Tongue (tissue), 2 donors: ENCODE data around the gene CHCHD6. TPM values are rescaled to one million over a fixed set of nuclear protein-coding genes. Genes with fewer than 3 reads are reported as not detected.

Source experiments
- DNase-seq: peaks from one replicate; pipeline ENCODE4 v3.0.0-alpha.2; 2015
- total RNA-seq: library from RNA; depleted of rRNA; stranded (reverse); fragments of >200 nt; gene quantifications from one replicate; pipeline ENCODE4 v1.2.3, GENCODE V29; 2014

The CHCHD6 gene
- total RNA-seq, 1 donor from 2014 or later = 4.8 TPM

GRCh38 chr3:126941721-126942270 is 237.8 kb downstream of the CHCHD6 start:
- DNase-seq = no peak

GRCh38 chr3:126944089-126944965 is 240.3 kb downstream of the CHCHD6 start:
- DNase-seq = no peak

DNA sequence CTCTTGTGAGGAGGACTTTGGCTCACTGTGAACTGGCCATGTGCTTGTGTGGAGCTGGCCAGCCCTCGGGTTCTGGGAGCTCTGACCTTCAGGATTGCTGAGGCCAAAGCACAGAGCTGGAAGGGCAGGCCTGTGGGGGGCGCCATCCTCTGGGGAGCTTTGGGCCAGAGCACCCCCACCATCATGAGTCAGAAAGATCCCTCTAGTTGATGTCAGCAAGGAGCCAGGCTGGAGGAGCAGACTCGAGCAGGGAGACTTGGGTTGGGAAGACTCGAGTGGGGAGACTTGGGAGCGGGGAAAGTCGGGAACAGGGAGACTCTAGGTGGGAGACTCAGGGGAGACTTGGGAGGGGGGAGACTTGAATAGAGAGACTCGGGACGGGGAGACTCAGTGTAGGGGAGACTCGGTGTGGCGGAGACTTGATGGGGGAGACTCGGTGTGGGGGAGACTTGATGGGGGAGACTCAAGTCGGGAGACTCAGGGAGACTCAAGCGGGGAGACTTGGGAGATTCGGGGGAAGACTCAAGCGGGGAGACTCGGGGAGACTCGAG is 241.2 kb downstream of the CHCHD6 start:
- no peak for DNase-seq

- no peak for DNase-seq
These were observed 241.9 kb downstream of the CHCHD6 start for GRCh38 chr3:126945891-126946290.

DNA sequence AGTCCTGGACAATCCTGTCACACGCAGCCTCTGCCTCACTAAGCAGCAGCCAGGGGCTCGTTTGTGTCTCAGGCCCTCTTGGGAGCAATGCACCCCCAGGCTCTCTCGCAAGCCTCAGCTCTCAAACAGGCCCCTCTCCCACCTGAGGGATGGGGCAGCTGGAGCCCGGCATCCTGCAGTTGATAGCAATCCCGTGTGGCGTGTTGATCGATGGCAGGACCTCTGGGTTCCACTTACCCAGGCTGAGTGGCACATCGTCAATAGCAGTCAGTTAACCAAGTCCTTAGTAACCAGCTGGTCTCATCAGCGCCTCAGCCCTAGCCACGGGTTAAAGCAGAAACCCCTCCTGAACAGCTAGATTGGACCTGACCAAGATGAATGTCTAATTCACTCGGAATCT is 242.4 kb downstream of the CHCHD6 start:
- no peak for DNase-seq

GRCh38 chr3:126947429-126947828 is 243.4 kb downstream of the CHCHD6 start:
- no peak for DNase-seq

DNA sequence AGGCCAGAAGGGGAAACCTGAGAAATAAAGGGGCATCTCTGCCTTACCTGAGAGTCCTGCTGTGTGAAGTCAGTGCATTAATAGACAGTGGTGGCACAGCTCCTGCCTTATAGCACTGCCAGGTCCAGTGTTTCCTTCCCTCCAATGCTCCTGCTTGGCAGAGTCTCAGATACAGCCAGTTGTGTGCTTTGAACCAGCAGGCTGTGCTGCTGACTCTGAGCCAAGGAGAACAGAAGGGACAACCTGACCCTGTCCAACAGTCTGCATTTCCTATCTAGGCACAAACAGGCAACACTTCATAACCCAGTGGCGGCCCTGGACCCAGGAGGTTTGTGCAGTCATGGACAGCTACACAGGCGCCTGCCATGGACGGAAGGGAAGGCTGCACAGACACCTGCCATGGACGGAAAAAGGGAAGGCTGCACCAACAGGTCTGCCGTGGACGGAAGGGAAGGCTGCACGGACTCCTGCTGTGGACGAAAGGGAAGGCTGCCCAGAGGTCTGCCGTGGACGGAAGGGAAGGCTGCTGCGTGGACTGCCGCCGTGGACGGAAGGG is 245.0 kb downstream of the CHCHD6 start:
- no peak for DNase-seq

GRCh38 chr3:126951561-126951960 is 247.5 kb downstream of the CHCHD6 start:
- no peak for DNase-seq

- no peak for DNase-seq
These were observed 248.4 kb downstream of the CHCHD6 start for GRCh38 chr3:126952261-126952982.

- DNase-seq = no peak
These were observed 249.1 kb downstream of the CHCHD6 start for GRCh38 chr3:126952983-126953660.

DNA sequence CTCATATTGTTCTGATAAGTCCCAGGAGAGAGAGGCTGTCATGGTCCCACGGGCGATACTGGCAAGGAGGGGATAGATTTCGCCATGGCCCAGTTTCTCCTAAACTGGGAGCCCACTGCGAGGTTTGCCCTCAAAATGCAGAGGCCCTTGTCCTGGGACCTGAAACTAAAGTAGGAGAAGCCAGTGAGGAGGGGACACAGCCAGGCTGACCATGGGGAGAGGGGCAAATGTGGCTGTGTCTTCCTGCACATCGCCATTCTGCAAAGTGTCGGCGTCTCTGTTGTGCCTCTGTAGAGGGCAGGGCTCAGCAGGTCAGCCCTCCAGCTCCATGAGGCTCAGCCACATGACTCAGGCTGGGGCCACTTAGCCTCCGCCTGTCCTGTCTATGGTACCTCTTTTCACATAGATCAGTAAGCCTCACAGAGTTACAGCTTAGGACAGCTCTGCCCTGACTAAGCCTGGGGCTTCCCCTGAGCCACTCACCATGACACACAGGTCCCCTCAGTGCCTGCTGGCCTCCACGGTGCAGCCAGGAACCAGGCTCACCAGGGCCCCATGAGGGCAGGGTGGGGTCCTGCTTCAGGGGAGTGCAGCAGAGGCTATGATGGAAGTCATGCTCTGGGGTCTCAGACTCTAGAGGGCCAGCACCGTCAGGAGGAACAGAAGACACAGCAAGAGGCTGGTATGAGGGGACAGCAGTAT is 250.3 kb downstream of the CHCHD6 start:
- no peak for DNase-seq

DNA sequence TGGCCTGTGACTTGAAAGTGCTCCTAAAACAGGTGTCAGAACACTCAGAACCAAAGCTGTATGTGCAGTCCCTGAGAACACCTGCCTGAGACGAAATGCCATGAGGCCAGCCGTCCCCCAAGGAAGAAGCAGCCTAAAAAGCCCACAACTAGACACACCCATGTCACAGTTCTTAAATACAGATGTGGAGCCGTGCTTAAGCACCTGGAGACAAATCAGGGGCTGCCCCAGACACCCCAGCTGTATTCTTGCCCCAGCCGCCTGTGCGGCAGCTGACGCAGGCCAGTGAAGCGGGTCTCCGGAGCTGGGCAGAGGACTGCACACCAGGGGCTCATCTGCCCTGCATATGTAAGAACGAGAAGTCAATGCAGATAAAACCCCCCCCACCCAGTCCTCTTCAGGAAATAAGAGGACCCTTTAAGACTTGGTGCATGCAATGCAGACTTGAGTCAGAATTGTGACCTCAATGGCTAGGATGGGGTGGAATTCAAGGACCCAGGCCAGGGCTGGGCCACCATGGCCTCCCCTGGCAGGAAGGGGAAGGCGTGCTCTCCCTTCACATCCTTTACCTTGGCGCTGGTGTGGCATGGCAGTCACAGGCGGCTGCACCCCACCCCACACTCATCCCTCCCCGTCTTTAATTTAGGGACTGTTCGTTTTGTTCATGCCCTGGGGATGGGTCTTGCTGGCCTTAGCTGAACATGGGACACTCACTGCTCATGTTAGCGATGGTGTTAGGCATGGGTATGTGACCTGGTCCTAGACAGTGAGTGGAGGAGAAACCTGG is 251.2 kb downstream of the CHCHD6 start:
- no peak for DNase-seq

DNA sequence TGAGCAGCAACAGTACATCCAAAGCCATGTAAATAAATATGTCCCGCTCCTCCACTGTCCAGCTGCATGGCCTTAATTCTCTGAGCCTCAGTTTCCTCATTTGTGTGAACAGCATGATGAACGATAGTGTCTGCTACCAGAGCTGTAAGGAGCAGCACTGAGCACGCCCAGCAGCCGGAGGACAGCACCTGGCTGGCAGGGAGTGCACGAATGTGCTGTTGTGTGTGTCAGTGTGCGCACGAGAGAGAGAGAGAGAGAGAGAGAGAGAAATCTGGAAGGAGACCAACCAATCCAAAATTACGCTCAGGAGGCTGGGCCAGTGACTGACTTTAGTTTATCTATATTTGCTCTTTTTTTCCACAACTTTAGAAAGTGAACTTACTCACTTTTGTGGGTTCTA is 252.3 kb downstream of the CHCHD6 start:
- DNase-seq = peak; percentile 49

GRCh38 chr3:126956866-126957650 is 253.0 kb downstream of the CHCHD6 start:
- peak; percentile 46 for DNase-seq

GRCh38 chr3:126957776-126958637 is 254.0 kb downstream of the CHCHD6 start:
- no peak for DNase-seq

GRCh38 chr3:126958638-126959085 is 254.6 kb downstream of the CHCHD6 start:
- no peak for DNase-seq

DNA sequence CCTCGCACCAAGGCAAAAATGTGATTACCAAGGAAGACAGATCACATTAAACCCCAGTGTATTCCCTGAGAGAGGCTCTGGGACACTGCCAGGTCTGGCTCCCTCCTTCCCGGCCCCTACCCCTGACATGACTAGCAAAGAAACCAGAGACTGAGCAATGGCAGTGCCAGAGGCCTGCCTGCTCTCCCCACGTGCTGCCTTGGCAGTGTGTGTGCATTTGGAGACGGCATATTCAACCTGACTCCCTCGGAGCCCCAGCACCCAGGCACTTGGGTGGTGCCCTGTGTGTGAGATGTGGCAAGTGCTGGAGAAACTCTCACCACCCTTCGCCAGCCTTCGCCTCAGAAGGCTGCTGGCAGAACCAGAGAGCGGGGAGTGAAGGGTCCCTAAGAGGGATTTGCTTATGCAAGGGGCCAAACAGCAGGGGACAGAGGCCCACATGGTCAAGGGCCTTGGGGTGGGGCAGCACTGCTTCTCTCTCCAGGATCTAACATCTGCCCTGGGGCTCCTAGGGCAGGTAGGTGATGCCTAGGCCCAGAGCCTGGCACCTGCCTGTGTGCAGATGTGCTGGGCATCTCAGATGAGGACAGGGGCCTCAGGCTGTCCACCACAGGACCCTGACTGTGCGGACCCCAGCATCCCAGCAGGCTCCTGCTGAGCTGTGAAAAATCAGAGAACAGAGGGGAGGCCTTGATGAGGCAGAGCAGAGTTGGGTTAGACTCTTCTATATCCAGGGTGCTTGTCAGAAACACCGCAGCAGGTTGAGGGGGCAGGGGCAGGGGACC is 255.3 kb downstream of the CHCHD6 start:
- DNase-seq = no peak
